HFF-Myc (cell line): ENCODE measurements around the gene FABP6.

Source experiments
- DNase-seq: peaks from one replicate; pipeline ENCODE4 v3.0.0-alpha.2; 2011; ENCODE audit warnings: low read depth; ENCODE audit errors: extremely low read depth
- H3K4me3 ChIP-seq: replicated peaks from 2 replicates; pipeline ENCODE4 v1.5.1; 2011; ENCODE audit warnings: low read depth, mild to moderate bottlenecking, control low read depth, low read length
- TF ChIP-seq, protein P1 (sequence below): IDR thresholded peaks from 2 replicates; pipeline ENCODE4 v1.5.1; 2012; ENCODE audit warnings: mild to moderate bottlenecking, low read depth, low read length, control low read depth; ENCODE audit errors: missing control alignments

The FABP6 gene

GRCh38 chr5:160260006-160260775, 30.9 kb downstream of the FABP6 start:
- TF ChIP-seq, protein P1, sequence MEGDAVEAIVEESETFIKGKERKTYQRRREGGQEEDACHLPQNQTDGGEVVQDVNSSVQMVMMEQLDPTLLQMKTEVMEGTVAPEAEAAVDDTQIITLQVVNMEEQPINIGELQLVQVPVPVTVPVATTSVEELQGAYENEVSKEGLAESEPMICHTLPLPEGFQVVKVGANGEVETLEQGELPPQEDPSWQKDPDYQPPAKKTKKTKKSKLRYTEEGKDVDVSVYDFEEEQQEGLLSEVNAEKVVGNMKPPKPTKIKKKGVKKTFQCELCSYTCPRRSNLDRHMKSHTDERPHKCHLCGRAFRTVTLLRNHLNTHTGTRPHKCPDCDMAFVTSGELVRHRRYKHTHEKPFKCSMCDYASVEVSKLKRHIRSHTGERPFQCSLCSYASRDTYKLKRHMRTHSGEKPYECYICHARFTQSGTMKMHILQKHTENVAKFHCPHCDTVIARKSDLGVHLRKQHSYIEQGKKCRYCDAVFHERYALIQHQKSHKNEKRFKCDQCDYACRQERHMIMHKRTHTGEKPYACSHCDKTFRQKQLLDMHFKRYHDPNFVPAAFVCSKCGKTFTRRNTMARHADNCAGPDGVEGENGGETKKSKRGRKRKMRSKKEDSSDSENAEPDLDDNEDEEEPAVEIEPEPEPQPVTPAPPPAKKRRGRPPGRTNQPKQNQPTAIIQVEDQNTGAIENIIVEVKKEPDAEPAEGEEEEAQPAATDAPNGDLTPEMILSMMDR: no peak
- no peak overlapping the region for H3K4me3 ChIP-seq
- no peak for DNase-seq

DNA sequence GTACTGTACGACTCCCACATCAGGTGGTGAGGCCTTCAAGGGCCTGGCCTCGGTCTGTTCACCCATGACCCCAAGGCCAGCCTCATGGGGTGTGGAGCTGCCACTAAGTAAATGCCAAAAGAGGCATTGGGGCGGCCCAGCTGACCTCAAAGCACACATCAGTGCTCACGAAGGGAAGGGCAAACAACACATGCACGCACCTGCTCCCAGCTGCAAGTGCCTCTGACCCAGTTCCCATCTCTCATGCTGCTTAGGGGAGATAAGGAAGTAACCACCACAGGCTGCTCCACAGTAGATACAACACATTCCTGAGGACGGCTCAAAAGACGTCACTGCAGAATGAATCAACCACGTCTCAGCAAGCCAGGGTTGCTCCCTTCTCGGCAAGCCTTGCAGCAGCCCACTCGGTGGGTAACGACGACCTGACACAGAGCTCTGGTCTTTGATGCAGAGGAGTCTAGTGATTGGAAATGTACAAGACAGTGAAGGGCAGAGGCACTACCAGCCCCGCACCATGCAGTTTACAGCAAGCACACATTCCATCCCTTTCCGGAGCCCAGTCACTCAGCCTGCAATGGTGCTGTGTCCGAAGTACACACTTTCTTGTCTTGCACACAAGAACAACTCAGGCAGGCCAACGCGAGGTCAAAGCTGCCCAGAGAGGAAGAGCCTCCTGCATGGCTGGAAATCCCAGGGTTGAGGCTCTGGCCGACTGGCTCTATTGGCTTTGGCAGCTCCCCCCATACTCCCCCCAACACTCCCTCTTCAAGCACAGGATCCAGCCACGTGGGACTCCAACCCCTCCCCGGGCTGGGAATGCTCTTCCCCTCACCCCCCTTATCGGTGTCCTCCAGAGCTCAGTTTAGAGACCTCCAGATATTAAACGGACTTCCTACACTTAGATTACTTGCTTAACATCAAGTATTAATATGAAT, 31.8 kb downstream of the FABP6 start:
- TF ChIP-seq, protein P1: no peak
- no peak for DNase-seq
- no peak overlapping the region for H3K4me3 ChIP-seq

GRCh38 chr5:160262151-160263074, 33.1 kb downstream of the FABP6 start:
- no peak overlapping the region for H3K4me3 ChIP-seq
- TF ChIP-seq, protein P1: no peak
- no peak for DNase-seq

DNA sequence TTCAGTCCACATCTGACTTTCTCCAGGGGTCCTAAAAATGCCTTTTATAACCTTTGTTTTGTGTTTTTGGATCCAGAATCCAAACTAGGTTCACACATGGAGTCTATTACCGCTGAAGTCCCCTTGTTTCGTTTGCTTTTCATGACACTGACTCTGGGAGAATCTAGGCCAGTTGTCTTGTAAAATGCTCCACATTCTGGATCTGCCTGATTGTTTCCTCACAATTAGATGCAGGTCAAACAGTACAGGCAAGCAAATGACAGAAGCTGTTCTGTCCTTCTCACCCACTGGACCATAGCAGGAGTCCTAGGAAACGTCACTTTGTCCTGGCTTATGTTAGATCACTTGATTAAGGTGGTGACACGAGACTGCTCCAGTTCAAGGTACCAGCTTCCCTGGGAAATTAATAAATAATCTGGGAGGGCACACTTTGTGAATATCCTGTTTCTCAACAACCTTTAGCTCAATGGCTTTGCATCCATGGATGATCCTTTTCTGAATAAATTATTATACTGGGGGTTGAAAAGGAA, 34.1 kb downstream of the FABP6 start:
- DNase-seq: no peak
- TF ChIP-seq, protein P1: no peak
- no peak overlapping the region for H3K4me3 ChIP-seq

GRCh38 chr5:160266044-160266443, 36.7 kb downstream of the FABP6 start:
- TF ChIP-seq, protein P1: no peak
- no peak overlapping the region for H3K4me3 ChIP-seq
- no peak for DNase-seq
